Measurements from ENCODE around the gene ODF2.

Gene ODF2

GRCh38 chr9:128540634-128541360 lies 85.0 kb downstream of the ODF2 start:
- no peak for DNase-seq

GRCh38 chr9:128546504-128546903 lies 90.7 kb downstream of the ODF2 start:
- no peak for DNase-seq

- no peak for DNase-seq
Observed at GRCh38 chr9:128548876-128549275, 93.1 kb downstream of the ODF2 start.

GRCh38 chr9:128550226-128550625 lies 94.4 kb downstream of the ODF2 start:
- no peak for DNase-seq
